Kidney epithelial cell (primary cell): Measurements from ENCODE around the gene SRXN1. TPM values are rescaled to one million over a fixed set of nuclear protein-coding genes. Genes with fewer than 3 reads are reported as not detected.
A peak's percentile ranks its signal among the peaks of the same experiment; 100 is the strongest.

Experiments used
- DNase-seq: peaks from one replicate; pipeline ENCODE4 v3.0.0-alpha.2; 2010; ENCODE audit warnings: low read depth
- H3K27me3 ChIP-seq: 2 replicates; pipeline ENCODE4 v1.6.0; 2011; ENCODE audit warnings: low read length; ENCODE audit not compliant: control insufficient read depth, insufficient read depth
- H3K36me3 ChIP-seq: 2 replicates; pipeline ENCODE4 v1.5.1; 2011; ENCODE audit warnings: low read length; ENCODE audit not compliant: control insufficient read depth, insufficient read depth
- H3K4me3 ChIP-seq: 2 replicates; pipeline ENCODE4 v1.5.1; 2011; ENCODE audit warnings: low read depth, mild to moderate bottlenecking, control low read depth, low read length
- CTCF ChIP-seq: IDR thresholded peaks from 2 replicates; pipeline ENCODE4 v1.5.1; 2011; ENCODE audit warnings: mild to moderate bottlenecking, moderate library complexity, low read length, control low read depth, inconsistent platforms; ENCODE audit not compliant: insufficient read depth, poor library complexity, severe bottlenecking
- total RNA-seq: library from RNA; depleted of rRNA; stranded (reverse); fragments of >200 nt; gene quantifications from 2 replicates; pipeline ENCODE4 v1.2.3, GENCODE V29; 2015

SRXN1 gene
- total RNA-seq, 1 donor from 2014 or later, result 31.4 TPM

- Histone ChIP-seq H3K27me3 (peaks cover 68% of the 10 kb centered on the region), H3K4me3 (no peak overlapping the region), H3K36me3 (no peaks in the 10 kb centered on the region)
- DNase-seq, result no peak
- TF ChIP-seq CTCF, result no peak
Measured at GRCh38 chr20:675033-675452, 22.0 kb upstream of the SRXN1 start.

- Histone ChIP-seq H3K36me3 (no peaks in the 10 kb centered on the region), H3K4me3 (no peak overlapping the region), H3K27me3 (peaks cover 71% of the 10 kb centered on the region)
- DNase-seq, result no peak
- no peak for TF ChIP-seq CTCF
Measured at GRCh38 chr20:673603-674001, 20.6 kb upstream of the SRXN1 start.

- DNase-seq, result no peak
- Histone ChIP-seq H3K27me3 (peaks cover 72% of the 10 kb centered on the region), H3K4me3 (no peak overlapping the region), H3K36me3 (no peaks in the 10 kb centered on the region)
- peak; percentile 19 for TF ChIP-seq CTCF
Measured at GRCh38 chr20:672963-673602, 20.1 kb upstream of the SRXN1 start.

- TF ChIP-seq CTCF, result no peak
- no peak overlapping the region for H3K4me3 ChIP-seq
- no peaks in the 10 kb centered on the region for H3K36me3 ChIP-seq
- H3K27me3 ChIP-seq, result peaks cover 72% of the 10 kb centered on the region
- no peak for DNase-seq
Measured at GRCh38 chr20:671252-672030, 18.4 kb upstream of the SRXN1 start.

- Histone ChIP-seq H3K4me3 (no peak overlapping the region), H3K36me3 (no peaks in the 10 kb centered on the region), H3K27me3 (peaks cover 74% of the 10 kb centered on the region)
- TF ChIP-seq CTCF, result no peak
- no peak for DNase-seq
Measured at GRCh38 chr20:669573-669972, 16.6 kb upstream of the SRXN1 start.

- TF ChIP-seq CTCF, result no peak
- no peak for DNase-seq
- H3K27me3 ChIP-seq, result peaks cover 73% of the 10 kb centered on the region
- no peaks in the 10 kb centered on the region for H3K36me3 ChIP-seq
- no peak overlapping the region for H3K4me3 ChIP-seq
Measured at GRCh38 chr20:668638-669037, 15.6 kb upstream of the SRXN1 start.
